K562 (cell line): Measurements from ENCODE around the gene ZNF772. TPM values are rescaled to one million over a fixed set of nuclear protein-coding genes. Genes with fewer than 3 reads are reported as not detected.

Experiments used
- ATAC-seq: fragments of 200-7000 bp; cut with Tn5 transposase; 3 replicates; pipeline ENCODE4 v1.9.1; 2020; ENCODE audit warnings: moderate library complexity
- BruUV-seq: library from RNA; stranded (reverse); fragments of 400-500 nt; replicated peaks from 2 replicates; lab custom pipeline; 2021; lab: Mats Ljungman, UMichigan
- CTCF ChIA-PET: fragments of 300-600 bp; formaldehyde crosslinking; extraction: SDS; loops from one replicate; lab custom pipeline; 2021; ENCODE audit warnings: low intra/inter-chr PET ratio; lab: Yijun Ruan, JAX
- POLR2A ChIA-PET: fragments of 300-600, 350-650 bp; sonication (Branson Sonifier 250); formaldehyde crosslinking; extraction: SDS; loops from one replicate; lab custom pipeline; 2021; ENCODE audit warnings: antibody characterized with exemption, inconsistent platforms; lab: Yijun Ruan, JAX
- DNase-seq, 4 experiments: peaks; one replicate each; pipeline versions ENCODE4 v3.0.0 to v3.0.0-alpha.2; 2011 to 2018; ENCODE audit warnings: low spot score in 3 of 4, mixed read lengths in 3 of 4; ENCODE audit errors: extremely low read depth in 1 of 4
- FAIRE-seq: peaks from 2 replicates; lab custom pipeline; 2011; peaks lifted over from hg19 to GRCh38; lab: Jason Lieb, UNC
- H2AFZ ChIP-seq: 2 replicates; pipeline ENCODE4 v1.6.0; 2011; ENCODE audit warnings: low read depth, low read length, control low read depth, inconsistent platforms
- H3K27ac ChIP-seq: fragments of 200-600 bp; 3 replicates; pipeline ENCODE4 v1.8.0; 2011; ENCODE audit warnings: low read depth, mild to moderate bottlenecking, control low read depth, inconsistent platforms, low read length, moderate library complexity, mixed read lengths; ENCODE audit errors: extremely low read depth
- H3K27me3 ChIP-seq, 2 experiments: fragments of 300-600 bp in 1 of 2; 2 replicates in 1 of 2; 3 replicates in 1 of 2; pipeline versions ENCODE4 v1.6.0 to v1.8.0; 2011; ENCODE audit warnings: inconsistent platforms in 2 of 2, low read length in 2 of 2, mild to moderate bottlenecking in 1 of 2, mixed read lengths in 1 of 2, moderate library complexity in 1 of 2; ENCODE audit not compliant: control insufficient read depth in 2 of 2, insufficient read depth in 2 of 2
- H3K36me3 ChIP-seq: fragments of 300-600 bp; 3 replicates; pipeline ENCODE4 v1.8.0; 2011; ENCODE audit warnings: mild to moderate bottlenecking, low read length, inconsistent platforms; ENCODE audit not compliant: control insufficient read depth, insufficient read depth
- H3K4me1 ChIP-seq, 2 experiments: fragments of 200-600 bp in 1 of 2; replicated peaks in 1 of 2; 2 replicates in 1 of 2; 3 replicates in 1 of 2; pipeline versions ENCODE4 v1.5.1 to v1.8.0; 2011; ENCODE audit warnings: inconsistent platforms in 2 of 2, low read length in 2 of 2, mild to moderate bottlenecking in 1 of 2, mixed read lengths in 1 of 2, moderate library complexity in 1 of 2; ENCODE audit not compliant: control insufficient read depth in 2 of 2, insufficient read depth in 2 of 2
- H3K4me2 ChIP-seq: 2 replicates; pipeline ENCODE4 v1.6.1; 2011; ENCODE audit warnings: low read length, control low read depth, inconsistent platforms, mixed read lengths; ENCODE audit not compliant: insufficient read depth
- H3K4me3 ChIP-seq: fragments of 200-600 bp; sonication (generic), shearing (Covaris generic); 2 replicates; pipeline ENCODE4 v1.5.1; 2016; ENCODE audit warnings: control low read depth, inconsistent platforms
- H3K79me2 ChIP-seq: fragments of 200-600 bp; 3 replicates; pipeline ENCODE4 v1.8.0; 2011; ENCODE audit warnings: low read length, inconsistent platforms; ENCODE audit not compliant: control insufficient read depth, insufficient read depth
- H3K9ac ChIP-seq, 2 experiments: 2 replicates each; pipeline versions ENCODE4 v1.6.0 to v1.6.1; 2011; ENCODE audit warnings: low read depth in 2 of 2, low read length in 2 of 2, control low read depth in 1 of 2, inconsistent platforms in 1 of 2, mild to moderate bottlenecking in 1 of 2, mixed read lengths in 1 of 2; ENCODE audit not compliant: insufficient read depth in 1 of 2
- H3K9me1 ChIP-seq: one replicate; pipeline ENCODE4 v1.6.0; 2011; ENCODE audit warnings: inconsistent platforms, mild to moderate bottlenecking, low read length, moderate library complexity; ENCODE audit not compliant: control insufficient read depth, insufficient read depth
- H3K9me3 ChIP-seq: replicated peaks from 2 replicates; pipeline ENCODE4 v1.5.1; 2011; ENCODE audit warnings: low read depth, low read length, inconsistent platforms; ENCODE audit not compliant: control insufficient read depth, insufficient read depth
- H4K20me1 ChIP-seq: replicated peaks from 2 replicates; pipeline ENCODE4 v1.6.1; 2011; ENCODE audit warnings: low read length, inconsistent platforms, mixed read lengths; ENCODE audit not compliant: control insufficient read depth, insufficient read depth
- CBFA2T2 ChIP-seq: fragments of 450-650 bp; conservative IDR thresholded peaks from 2 replicates; pipeline ENCODE4 v1.6.1; 2017; ENCODE audit warnings: mild to moderate bottlenecking
- CBFA2T3 ChIP-seq: fragments of 450-650 bp; IDR thresholded peaks from 2 replicates; pipeline ENCODE4 v1.6.1; 2017
- FIP1L1 ChIP-seq: fragments of 200-400 bp; formaldehyde crosslinking; IDR thresholded peaks from 2 replicates; pipeline ENCODE4 v1.6.1; 2018; ENCODE audit warnings: mild to moderate bottlenecking, low read depth, low read length; ENCODE audit not compliant: poor library complexity, severe bottlenecking
- HMGXB4 ChIP-seq: sonication (generic); formaldehyde crosslinking; IDR thresholded peaks from 2 replicates; pipeline ENCODE4 v1.8.1; 2023; ENCODE audit warnings: mild to moderate bottlenecking, missing genetic modification reagents
- KAT7 ChIP-seq: sonication (generic); formaldehyde crosslinking; IDR thresholded peaks from 2 replicates; pipeline ENCODE4 v1.8.0; 2022; ENCODE audit warnings: missing genetic modification reagents, mild to moderate bottlenecking, borderline replicate concordance
- NBN ChIP-seq: fragments of 450-650 bp; IDR thresholded peaks from 2 replicates; pipeline ENCODE4 v1.6.1; 2016; ENCODE audit warnings: low read depth, mild to moderate bottlenecking
- PHF21A ChIP-seq: fragments of 450-650 bp; IDR thresholded peaks from 2 replicates; pipeline ENCODE4 v1.6.1; 2017; ENCODE audit warnings: low read depth, borderline replicate concordance
- RBM39 ChIP-seq: fragments of 200-400 bp; formaldehyde crosslinking; optimal IDR thresholded peaks from 2 replicates; pipeline ENCODE3; 2018; ENCODE audit warnings: low read depth, low read length
- SP2 ChIP-seq: IDR thresholded peaks from 2 replicates; pipeline ENCODE4 v1.6.1; 2011; ENCODE audit warnings: mild to moderate bottlenecking, low read depth, low read length, moderate library complexity; ENCODE audit not compliant: poor library complexity, severe bottlenecking; ENCODE audit errors: extremely low read depth
- ZBTB8A ChIP-seq: fragments of 450-650 bp; IDR thresholded peaks from 2 replicates; pipeline ENCODE4 v1.6.1; 2018; ENCODE audit warnings: mild to moderate bottlenecking, moderate library complexity; ENCODE audit not compliant: partially characterized antibody
- WGBS: fragments of 100-300 bp; shearing (Covaris generic); methylation state at CpG from one replicate; pipeline ENCODE4 v1.1.6; 2016; ENCODE audit warnings: low coverage, mixed read lengths; ENCODE audit not compliant: insufficient coverage; ENCODE audit errors: missing lambda C conversion rate; 5-methylcytosine and 5-hydroxymethylcytosine counted together
- in situ Hi-C: fragments of 300-500 bp; cut with MboI; formaldehyde crosslinking; loops from 4 replicates; pipeline ENCODE4 v1.15.0; 2018; ENCODE audit warnings: inconsistent platforms, mixed read lengths
- intact Hi-C: fragments of 100-400 bp; cut with micrococcal nuclease; formaldehyde crosslinking; loops from 2 replicates; pipeline ENCODE4 v1.14.2; 2022
- polyA plus RNA-seq, 8 experiments: library from polyadenylated mRNA; depleted of rRNA in 4 of 8; stranded (reverse) in 5 of 8; unstranded in 3 of 8; fragments of >200 nt; fragmentation: Nextera tagmentation in 2 of 8; fragmentation: Illumina TruSeq in 1 of 8; extraction: Ambion mirVana in 2 of 8; extraction: Trizol in 1 of 8; gene quantifications; 2 replicates each; pipeline versions ENCODE4 v1.2.1 to v1.2.3, GENCODE V29; 2011 to 2014; ENCODE audit warnings: inconsistent platforms in 1 of 8, missing spikeins in 1 of 8
- total RNA-seq, 7 experiments: library from RNA; depleted of rRNA in 6 of 7; stranded (reverse); fragments of >200 nt in 6 of 7; fragmentation: Illumina TruSeq in 2 of 7; extraction: Trizol in 2 of 7; gene quantifications; 2 replicates each; pipeline versions ENCODE4 v1.2.1 to v1.2.3, GENCODE V29; 2011 to 2021; ENCODE audit warnings: low replicate concordance in 1 of 7
- TF ChIP-seq, protein P1 (sequence below): sonication (generic); formaldehyde crosslinking; IDR thresholded peaks from 2 replicates; pipeline ENCODE4 v1.8.0; 2022; ENCODE audit warnings: mild to moderate bottlenecking, missing genetic modification reagents, borderline replicate concordance

ZNF772 gene
- total and polyA plus RNA-seq, 9 of the 15 experiments (the other 6 are each of a cell fraction or from before 2014, with no cell fraction given): 0.13 to 1.9 (median 1.1) TPM

DNA sequence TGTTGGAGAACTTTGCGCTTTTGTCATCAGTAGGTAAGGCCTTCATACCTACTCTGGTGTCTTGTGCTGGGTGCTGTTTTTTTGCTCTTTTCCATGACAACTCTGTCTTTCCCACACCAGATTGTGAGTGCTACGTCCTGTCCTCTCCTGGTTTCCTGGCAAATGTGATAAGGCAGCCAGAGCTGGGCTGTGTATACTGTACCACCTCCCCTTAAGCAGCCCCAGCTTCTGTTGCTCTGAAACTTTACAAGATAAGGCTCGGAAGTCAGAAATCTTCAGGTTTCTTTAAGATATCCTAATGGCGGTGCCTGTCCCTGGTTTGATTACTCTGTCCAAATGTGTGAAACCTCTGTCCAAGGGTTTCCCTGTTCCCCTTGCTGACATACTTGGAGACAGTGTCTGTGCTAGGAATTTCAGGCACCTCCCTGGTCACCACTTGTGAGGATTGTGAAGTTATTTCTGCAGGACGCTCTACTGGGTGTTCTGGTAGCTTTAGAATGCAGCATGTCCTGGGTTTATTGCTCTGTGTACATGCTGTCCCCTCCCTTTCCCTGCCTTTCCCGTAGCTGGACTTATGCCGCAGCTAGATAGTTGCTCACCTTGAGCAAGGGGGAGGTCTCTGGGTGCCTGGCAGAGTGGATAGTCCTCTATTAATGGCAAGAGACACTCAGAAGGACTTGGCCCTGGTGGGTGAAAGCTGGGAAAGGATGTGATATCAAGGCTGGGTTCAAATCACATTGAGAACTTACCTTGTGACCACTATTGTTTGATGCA is 35.2 kb downstream of the ZNF772 start:
- no peak overlapping the region for H3K9ac ChIP-seq
- POLR2A ChIA-PET: no interaction called here
- H3K4me2 ChIP-seq: no peak overlapping the region
- peak in 2 of 4 experiments; percentile 11 to 14 for DNase-seq
- no peaks in the 10 kb centered on the region for H3K9me1 ChIP-seq
- peaks cover 44% of the 10 kb centered on the region for H3K79me2 ChIP-seq
- no peak overlapping the region for H2AFZ ChIP-seq
- peak; percentile 47 for TF ChIP-seq CBFA2T2
- no peak for TF ChIP-seq ZBTB8A
- no peak for TF ChIP-seq KAT7 (CRISPR knock-in tag)
- no peak for TF ChIP-seq PHF21A
- TF ChIP-seq, protein P1, sequence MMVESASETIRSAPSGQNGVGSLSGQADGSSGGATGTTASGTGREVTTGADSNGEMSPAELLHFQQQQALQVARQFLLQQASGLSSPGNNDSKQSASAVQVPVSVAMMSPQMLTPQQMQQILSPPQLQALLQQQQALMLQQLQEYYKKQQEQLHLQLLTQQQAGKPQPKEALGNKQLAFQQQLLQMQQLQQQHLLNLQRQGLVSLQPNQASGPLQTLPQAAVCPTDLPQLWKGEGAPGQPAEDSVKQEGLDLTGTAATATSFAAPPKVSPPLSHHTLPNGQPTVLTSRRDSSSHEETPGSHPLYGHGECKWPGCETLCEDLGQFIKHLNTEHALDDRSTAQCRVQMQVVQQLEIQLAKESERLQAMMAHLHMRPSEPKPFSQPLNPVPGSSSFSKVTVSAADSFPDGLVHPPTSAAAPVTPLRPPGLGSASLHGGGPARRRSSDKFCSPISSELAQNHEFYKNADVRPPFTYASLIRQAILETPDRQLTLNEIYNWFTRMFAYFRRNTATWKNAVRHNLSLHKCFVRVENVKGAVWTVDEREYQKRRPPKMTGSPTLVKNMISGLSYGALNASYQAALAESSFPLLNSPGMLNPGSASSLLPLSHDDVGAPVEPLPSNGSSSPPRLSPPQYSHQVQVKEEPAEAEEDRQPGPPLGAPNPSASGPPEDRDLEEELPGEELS (CRISPR knock-in tag): no peak
- TF ChIP-seq NBN: no peak
- TF ChIP-seq SP2: no peak
- peak; percentile 67 for TF ChIP-seq CBFA2T3
- no peak for TF ChIP-seq RBM39
- TF ChIP-seq HMGXB4 (CRISPR knock-in tag): no peak
- TF ChIP-seq FIP1L1: no peak
- H3K4me3 ChIP-seq: no peak overlapping the region
- H4K20me1 ChIP-seq: no peaks in the 10 kb centered on the region
- H3K27ac ChIP-seq: no peak overlapping the region
- H3K4me1 ChIP-seq: no peaks in the 10 kb centered on the region; a peak in 1 of 5 replicates
- WGBS: 60% methylated on average over 6 of the region's 7 CpGs
- intact Hi-C loops (no loop called here), in situ Hi-C loops (no loop called here)
- ATAC-seq: no peak
- BruUV-seq: no TSS peak
- H3K9me3 ChIP-seq: peaks cover 12% of the 10 kb centered on the region
- no peaks in the 10 kb centered on the region for H3K27me3 ChIP-seq
- CTCF ChIA-PET: no interaction called here
- FAIRE-seq: no peak
- peaks cover 43% of the 10 kb centered on the region for H3K36me3 ChIP-seq
